Gastroesophageal sphincter (tissue), 4 donors: Measurements from ENCODE around the gene ZBTB43. TPM values are rescaled to one million over a fixed set of nuclear protein-coding genes. Genes with fewer than 3 reads are reported as not detected.
"Not testable (repeated sequence)": the region's sequence is repeated elsewhere in the genome, so short reads cannot be mapped to it uniquely, and the experiment has no call there.

Experiments
- ATAC-seq: fragments of 150-250 bp; one replicate; pipeline ENCODE4 v1.9.1; 2016; ENCODE audit warnings: mild to moderate bottlenecking, moderate library complexity
- H3K27ac ChIP-seq, 4 donors: fragments of 200-600 bp; sonication (generic) in 3 of 4; 1 replicate in 3 of 4; 2 replicates in 1 of 4; pipeline ENCODE4 v1.5.1; 2016 to 2019
- H3K27me3 ChIP-seq: fragments of 200-600 bp; sonication (generic); one replicate; pipeline ENCODE4 v1.5.1; 2019
- H3K36me3 ChIP-seq, 2 donors: fragments of 200-600 bp; sonication (generic); one replicate each; pipeline ENCODE4 v1.5.1; 2019; ENCODE audit warnings: control low read depth in 1 of 2
- H3K4me1 ChIP-seq, 3 donors: fragments of 200-600 bp; sonication (generic); 1 replicate in 2 of 3; 2 replicates in 1 of 3; pipeline ENCODE4 v1.5.1; 2016 to 2019; ENCODE audit warnings: control low read depth in 2 of 3
- H3K4me3 ChIP-seq, 2 donors: fragments of 200-600 bp; sonication (generic); one replicate each; pipeline ENCODE4 v1.5.1; 2019; ENCODE audit warnings: mild to moderate bottlenecking in 1 of 2, moderate library complexity in 1 of 2
- H3K9me3 ChIP-seq, 3 donors: fragments of 200-600 bp; sonication (generic); one replicate each; pipeline ENCODE4 v1.5.1; 2017 to 2019; ENCODE audit warnings: control low read depth in 2 of 3
- CTCF ChIP-seq, 4 experiments: fragments of 200-600 bp in 2 of 4; fragments of 450-650 bp in 2 of 4; sonication (generic) in 1 of 4; IDR thresholded peaks; one replicate each; pipeline ENCODE4 v1.5.1; 2017 to 2019; ENCODE audit warnings: antibody characterized with exemption in 4 of 4, mild to moderate bottlenecking in 2 of 4, moderate library complexity in 2 of 4
- EP300 ChIP-seq: sonication (generic); formaldehyde crosslinking; IDR thresholded peaks from one replicate; pipeline ENCODE4 v1.6.1; 2017; ENCODE audit warnings: antibody characterized with exemption, mild to moderate bottlenecking
- POLR2A ChIP-seq, 2 donors: fragments of 450-650 bp; IDR thresholded peaks; one replicate each; pipeline ENCODE4 v1.6.1; 2017; ENCODE audit warnings: antibody characterized with exemption in 2 of 2, mild to moderate bottlenecking in 2 of 2, moderate library complexity in 1 of 2
- POLR2AphosphoS5 ChIP-seq: sonication (generic); formaldehyde crosslinking; IDR thresholded peaks from one replicate; pipeline ENCODE4 v1.6.1; 2017; ENCODE audit warnings: antibody characterized with exemption
- WGBS, 2 donors: methylation state at CpG; one replicate each; pipeline ENCODE4 v1.1.5; 2018; ENCODE audit warnings: low coverage in 1 of 2; 5-methylcytosine and 5-hydroxymethylcytosine counted together
- total RNA-seq, 4 donors: library from RNA; depleted of rRNA; stranded (reverse); fragments of >200 nt; gene quantifications; one replicate each; pipeline ENCODE4 v1.1.0, GENCODE V29; 2016

ZBTB43 gene
- total RNA-seq, 4 donors from 2014 or later: 9.7 to 12.3 (median 10.7) TPM

DNA sequence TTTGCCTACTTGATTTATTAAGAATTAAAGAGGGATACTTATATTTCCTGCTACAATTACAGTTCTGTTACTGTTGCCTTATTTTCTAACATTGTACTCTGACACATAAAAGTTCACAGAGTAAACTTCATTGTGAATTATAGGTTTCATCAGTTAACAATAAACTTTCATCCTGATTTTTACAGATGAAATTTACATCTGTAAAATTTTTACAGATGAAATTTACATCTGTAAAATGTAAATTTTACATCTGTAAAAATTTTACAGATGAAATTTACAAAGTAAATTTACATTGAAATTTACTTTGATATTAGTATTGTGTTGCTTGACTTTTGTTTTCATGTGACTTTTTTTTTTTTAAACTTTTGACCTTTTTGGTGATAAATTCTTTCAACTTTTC, 9.3 kb downstream of the ZBTB43 start:
- H3K9me3 ChIP-seq: peaks cover 0 to 24% (median 0%) of the 10 kb centered on the region in 3 donors
- H3K4me3 ChIP-seq: no peak overlapping the region
- H3K27ac ChIP-seq: no peak overlapping the region
- no peaks in the 10 kb centered on the region for H3K27me3 ChIP-seq
- no peak for TF ChIP-seq POLR2A (IDR thresholded peaks at IDR 0.05)
- no peak for TF ChIP-seq CTCF (IDR thresholded peaks at IDR 0.05)
- peaks cover 0 to 12% (median 0%) of the 10 kb centered on the region in 3 donors for H3K4me1 ChIP-seq
- ATAC-seq: no peak
- peaks cover 0 to 84% of the 10 kb centered on the region in 2 donors for H3K36me3 ChIP-seq

GRCh38 chr9:126817615-126818014, 12.8 kb downstream of the ZBTB43 start:
- H3K27ac ChIP-seq, H3K4me3 ChIP-seq, H3K4me1 ChIP-seq, H3K27me3 ChIP-seq, ATAC-seq: not testable (repeated sequence)
- peaks cover 0 to 36% (median 0%) of the 10 kb centered on the region in 3 donors for H3K9me3 ChIP-seq
- WGBS, 2 donors: 100% methylated on average over 7 of the region's 7 CpGs; no CpG with 5 or more reads in 1 of the 2 donors
- peaks cover 0 to 59% of the 10 kb centered on the region in 2 donors for H3K36me3 ChIP-seq

- ATAC-seq: no peak
- H3K4me1 ChIP-seq: peaks cover 0 to 6% (median 0%) of the 10 kb centered on the region in 3 donors
- H3K36me3 ChIP-seq: peaks cover 0 to 51% of the 10 kb centered on the region in 2 donors
- no peak overlapping the region for H3K4me3 ChIP-seq
- no peaks in the 10 kb centered on the region for H3K27me3 ChIP-seq
- 96 to 97% methylated on average over 4 to 5 of the region's 5 CpGs for WGBS, 2 donors
- TF ChIP-seq EP300 (no peak), POLR2AphosphoS5 (no peak), POLR2A (IDR thresholded peaks at IDR 0.05) (no peak), CTCF (IDR thresholded peaks at IDR 0.05) (no peak)
- H3K9me3 ChIP-seq: peaks cover 0 to 36% (median 0%) of the 10 kb centered on the region in 3 donors
- H3K27ac ChIP-seq: no peak overlapping the region
Measured at GRCh38 chr9:126818482-126818881, 13.6 kb downstream of the ZBTB43 start.

DNA sequence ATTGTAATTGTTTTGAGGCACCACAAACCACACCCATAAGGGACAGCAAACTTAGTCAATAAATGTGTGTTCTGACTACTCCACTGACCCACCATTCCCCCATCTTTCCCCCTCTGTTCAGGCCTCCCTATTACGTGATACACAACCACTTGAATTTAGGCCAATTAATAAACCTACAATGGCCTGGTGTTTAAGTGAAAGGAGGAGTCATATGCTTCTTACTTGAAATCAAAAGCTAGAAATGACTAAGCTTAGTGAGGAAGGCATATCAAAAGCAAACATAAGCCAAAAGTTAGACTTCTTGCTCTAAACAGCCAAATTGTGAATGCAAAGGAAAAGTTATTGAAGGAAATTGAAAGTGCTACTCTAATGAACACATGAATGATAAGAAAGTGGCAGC, 14.6 kb downstream of the ZBTB43 start:
- peaks cover 0 to 33% (median 0%) of the 10 kb centered on the region in 3 donors for H3K9me3 ChIP-seq
- no peak for TF ChIP-seq POLR2AphosphoS5
- no peak for TF ChIP-seq CTCF (IDR thresholded peaks at IDR 0.05)
- no peak for TF ChIP-seq EP300
- TF ChIP-seq POLR2A (IDR thresholded peaks at IDR 0.05): no peak
- WGBS, 2 donors: no CpG with 5 or more reads among the region's 1 CpG

GRCh38 chr9:126822278-126822677, 17.4 kb downstream of the ZBTB43 start:
- Histone ChIP-seq H3K27me3 (no peaks in the 10 kb centered on the region), H3K9me3 (peaks cover 0 to 23% (median 0%) of the 10 kb centered on the region in 3 donors), H3K36me3 (peaks cover 0 to 35% of the 10 kb centered on the region in 2 donors), H3K4me1 (peaks cover 0 to 6% (median 0%) of the 10 kb centered on the region in 3 donors), H3K4me3 (no peak overlapping the region), H3K27ac (no peak overlapping the region)
- WGBS, 2 donors: 51 to 65% methylated on average over 2 of the region's 2 CpGs
- TF ChIP-seq CTCF (IDR thresholded peaks at IDR 0.05): no peak
- no peak for TF ChIP-seq POLR2AphosphoS5
- no peak for TF ChIP-seq POLR2A (IDR thresholded peaks at IDR 0.05)
- TF ChIP-seq EP300: no peak
- ATAC-seq: no peak

More for the DNA sequence above, 14.6 kb downstream of the ZBTB43 start:
- peaks cover 0 to 6% (median 0%) of the 10 kb centered on the region in 3 donors for H3K4me1 ChIP-seq
- peaks cover 0 to 48% of the 10 kb centered on the region in 2 donors for H3K36me3 ChIP-seq
- H3K4me3 ChIP-seq: no peak overlapping the region
- no peaks in the 10 kb centered on the region for H3K27me3 ChIP-seq
- no peak for ATAC-seq
- no peak overlapping the region for H3K27ac ChIP-seq
